H9 (cell line): ENCODE results near the gene ZBED1. TPM values are rescaled to one million over a fixed set of nuclear protein-coding genes. Genes with fewer than 3 reads are reported as not detected.

ENCODE experiments used
- DNase-seq: peaks from one replicate; pipeline ENCODE4 v3.0.0-alpha.2; 2017
- H2AFZ ChIP-seq: one replicate; pipeline ENCODE4 v1.6.1; 2013; ENCODE audit warnings: mild to moderate bottlenecking, low read length, control low read depth, moderate library complexity
- H2AK5ac ChIP-seq: 2 replicates; pipeline ENCODE4 v1.6.1; 2013; ENCODE audit warnings: low read length, control low read depth, mixed read lengths; ENCODE audit not compliant: insufficient read length
- H2BK120ac ChIP-seq: one replicate; pipeline ENCODE4 v1.6.1; 2013; ENCODE audit warnings: low read depth, mild to moderate bottlenecking, low read length, control low read depth, inconsistent platforms; ENCODE audit not compliant: poor library complexity, severe bottlenecking
- H2BK12ac ChIP-seq: 2 replicates; pipeline ENCODE4 v1.6.1; 2013; ENCODE audit warnings: low read length, control low read depth, mixed read lengths, low read depth; ENCODE audit not compliant: insufficient read length
- H2BK15ac ChIP-seq: 2 replicates; pipeline ENCODE4 v1.6.1; 2013; ENCODE audit warnings: low read depth, low read length, control low read depth
- H2BK20ac ChIP-seq: one replicate; pipeline ENCODE4 v1.6.1; 2013; ENCODE audit warnings: low read depth, mild to moderate bottlenecking, low read length, control low read depth, inconsistent platforms; ENCODE audit not compliant: poor library complexity, severe bottlenecking
- H2BK5ac ChIP-seq: 2 replicates; pipeline ENCODE4 v1.6.1; 2013; ENCODE audit warnings: low read length, control low read depth, mixed read lengths; ENCODE audit not compliant: insufficient read length
- H3K14ac ChIP-seq: 2 replicates; pipeline ENCODE4 v1.6.1; 2013; ENCODE audit warnings: low read length, control low read depth; ENCODE audit not compliant: insufficient read depth
- H3K18ac ChIP-seq: 2 replicates; pipeline ENCODE4 v1.6.1; 2013; ENCODE audit warnings: low read depth, mild to moderate bottlenecking, mixed read lengths, low read length, control low read depth; ENCODE audit not compliant: insufficient read length
- H3K23ac ChIP-seq: 2 replicates; pipeline ENCODE4 v1.6.1; 2013; ENCODE audit warnings: low read length, control low read depth, mixed read lengths, low read depth; ENCODE audit not compliant: insufficient read length
- H3K23me2 ChIP-seq: 2 replicates; pipeline ENCODE4 v1.6.1; 2013; ENCODE audit warnings: low read depth, mild to moderate bottlenecking, mixed read lengths, low read length, control low read depth; ENCODE audit not compliant: insufficient read length, poor library complexity, severe bottlenecking
- H3K27ac ChIP-seq: 2 replicates; pipeline ENCODE4 v1.5.1; 2013; ENCODE audit warnings: low read length, control low read depth, mixed read lengths, low read depth; ENCODE audit not compliant: insufficient read length
- H3K27me3 ChIP-seq: 2 replicates; pipeline ENCODE4 v1.6.1; 2013; ENCODE audit warnings: low read length, control low read depth, inconsistent platforms; ENCODE audit not compliant: insufficient read depth
- H3K4ac ChIP-seq: 2 replicates; pipeline ENCODE4 v1.6.1; 2013; ENCODE audit warnings: low read depth, mild to moderate bottlenecking, control low read depth, inconsistent platforms, low read length, moderate library complexity
- H3K4me1 ChIP-seq: 2 replicates; pipeline ENCODE4 v1.6.1; 2013; ENCODE audit warnings: low read length, control low read depth, inconsistent platforms; ENCODE audit not compliant: insufficient read depth
- H3K4me2 ChIP-seq: 2 replicates; pipeline ENCODE4 v1.6.1; 2013; ENCODE audit warnings: low read length, control low read depth, mixed read lengths; ENCODE audit not compliant: insufficient read length, insufficient read depth
- H3K56ac ChIP-seq: 2 replicates; pipeline ENCODE4 v1.6.1; 2013; ENCODE audit warnings: low read depth, mild to moderate bottlenecking, mixed read lengths, low read length, control low read depth; ENCODE audit not compliant: insufficient read length
- H3K79me1 ChIP-seq: 2 replicates; pipeline ENCODE4 v1.6.1; 2013; ENCODE audit warnings: low read depth, mild to moderate bottlenecking, moderate library complexity, low read length, control low read depth, inconsistent platforms; ENCODE audit not compliant: insufficient read depth, poor library complexity, severe bottlenecking
- H3K79me2 ChIP-seq: 2 replicates; pipeline ENCODE4 v1.6.1; 2013; ENCODE audit warnings: low read length, control low read depth, inconsistent platforms; ENCODE audit not compliant: insufficient read depth
- H3K9ac ChIP-seq: 2 replicates; pipeline ENCODE4 v1.6.1; 2013; ENCODE audit warnings: low read length, control low read depth, mixed read lengths; ENCODE audit not compliant: insufficient read length; ENCODE audit errors: extremely low read depth
- H3K9me3 ChIP-seq: one replicate; pipeline ENCODE4 v1.6.1; 2013; ENCODE audit warnings: low read depth, low read length, inconsistent platforms; ENCODE audit not compliant: control insufficient read depth
- H3T11ph ChIP-seq: one replicate; pipeline ENCODE4 v1.6.1; 2013; ENCODE audit warnings: mild to moderate bottlenecking, low read length, control low read depth, inconsistent platforms
- H4K20me1 ChIP-seq: one replicate; pipeline ENCODE4 v1.6.1; 2013; ENCODE audit not compliant: control insufficient read depth, insufficient read length, insufficient read depth
- H4K5ac ChIP-seq: 2 replicates; pipeline ENCODE4 v1.6.1; 2013; ENCODE audit warnings: low read depth, mild to moderate bottlenecking, mixed read lengths, low read length, control low read depth; ENCODE audit not compliant: insufficient read length
- H4K8ac ChIP-seq: replicated peaks from 2 replicates; pipeline ENCODE4 v1.6.1; 2013; ENCODE audit warnings: low read length, control low read depth, mixed read lengths, low read depth; ENCODE audit not compliant: insufficient read length
- H4K91ac ChIP-seq: 2 replicates; pipeline ENCODE4 v1.6.1; 2013; ENCODE audit warnings: low read depth, mild to moderate bottlenecking, moderate library complexity, mixed read lengths, low read length, control low read depth; ENCODE audit not compliant: insufficient read length
- H3K27ac Mint-ChIP-seq, 3 experiments: 2 replicates in 2 of 3; 3 replicates in 1 of 3; pipeline ENCODE4 v1.8.0; 2020 to 2021; ENCODE audit warnings: mixed read lengths in 3 of 3, mild to moderate bottlenecking in 1 of 3, moderate library complexity in 1 of 3
- H3K27me3 Mint-ChIP-seq: 2 replicates; pipeline ENCODE4 v1.8.0; 2021; ENCODE audit warnings: low read depth, mild to moderate bottlenecking, moderate library complexity, mixed read lengths
- H3K36me3 Mint-ChIP-seq, 3 experiments: 2 replicates in 2 of 3; 3 replicates in 1 of 3; pipeline ENCODE4 v1.8.0; 2020 to 2021; ENCODE audit warnings: low read depth in 3 of 3, mixed read lengths in 3 of 3; ENCODE audit not compliant: insufficient read depth in 1 of 3
- H3K4me1 Mint-ChIP-seq, 2 experiments: 2 replicates each; pipeline ENCODE4 v1.8.0; 2020; ENCODE audit warnings: mixed read lengths in 2 of 2
- H3K4me3 Mint-ChIP-seq, 2 experiments: 2 replicates in 1 of 2; 3 replicates in 1 of 2; pipeline ENCODE4 v1.8.0; 2020 to 2021; ENCODE audit warnings: mild to moderate bottlenecking in 2 of 2, mixed read lengths in 2 of 2, moderate library complexity in 1 of 2
- H3K9me3 Mint-ChIP-seq, 2 experiments: 2 replicates in 1 of 2; 3 replicates in 1 of 2; pipeline ENCODE4 v1.8.0; 2020; ENCODE audit warnings: mild to moderate bottlenecking in 2 of 2, mixed read lengths in 2 of 2, moderate library complexity in 1 of 2
- CTCF ChIP-seq: fragments of 200-600 bp; sonication (generic); conservative IDR thresholded peaks from 3 replicates; pipeline ENCODE4 v1.8.0; 2021; ENCODE audit warnings: antibody characterized with exemption, mild to moderate bottlenecking
- WGBS: extraction: QIAGEN DNeasy Blood & Tissue Kit; methylation state at CpG from one replicate; pipeline ENCODE4 v1.1.7; 2013; ENCODE audit warnings: missing lambda C conversion rate, low lambda C conversion rate, mixed read lengths; ENCODE audit not compliant: insufficient read length; ENCODE audit errors: extremely low coverage; 5-methylcytosine and 5-hydroxymethylcytosine counted together
- total RNA-seq: library from RNA; stranded (reverse); gene quantifications from 2 replicates; pipeline ENCODE4 v1.2.1, GENCODE V29; 2021

Gene ZBED1
- total RNA-seq, 1 experiment from 2014 or later, result 61.1 TPM

- Histone ChIP-seq H3K9me3 (no peaks in the 10 kb centered on the region), H2BK20ac (no peak overlapping the region), H2BK5ac (no peak overlapping the region), H3K4ac (no peak overlapping the region), H3K56ac (no peak overlapping the region), H3K4me1 (no peaks in the 10 kb centered on the region), H3T11ph (no peak overlapping the region), H3K23ac (no peak overlapping the region), H4K5ac (no peak overlapping the region), H3K4me2 (no peak overlapping the region), H2BK12ac (no peak overlapping the region), H3K18ac (peak overlapping the region; percentile 5), H4K20me1 (no peaks in the 10 kb centered on the region), H2AFZ (no peak overlapping the region), H3K79me1 (no peaks in the 10 kb centered on the region), H3K27me3 (no peaks in the 10 kb centered on the region), H3K27ac (no peak overlapping the region), H2BK15ac (no peak overlapping the region), H3K9ac (no peak overlapping the region), H3K14ac (no peak overlapping the region), H4K8ac (peak overlapping the region; percentile 4), H2BK120ac (no peak overlapping the region), H4K91ac (no peak overlapping the region), H2AK5ac (no peak overlapping the region), H3K79me2 (peaks cover 5% of the 10 kb centered on the region; the same call in 1 of the 2 replicates), H3K23me2 (no peaks in the 10 kb centered on the region)
- Mint-ChIP-seq H3K27ac (peak overlapping the region; percentile 81 to 97 (median 93)), H3K9me3 (peaks cover 13 to 18% of the 10 kb centered on the region in 2 experiments), H3K36me3 (peaks cover 30 to 52% (median 38%) of the 10 kb centered on the region in 3 experiments), H3K4me3 (peak overlapping the region in 1 of 2 experiments; percentile 22; a peak in 1 of 5 replicates), H3K4me1 (peaks cover 27 to 34% of the 10 kb centered on the region in 2 experiments), H3K27me3 (no peaks in the 10 kb centered on the region)
- no peak for TF ChIP-seq CTCF
- no CpG with 5 or more reads among the region's 25 CpGs for WGBS
- DNase-seq, result peak; percentile 74
Observed at GRCh38 chrX:2451501-2452316, 49.1 kb downstream of the ZBED1 start.
